HEK293T (cell line): ENCODE measurements around the gene MMP17.

Experiments used
- FOXM1 ChIP-seq: fragments of 450-650 bp; IDR thresholded peaks from 2 replicates; pipeline ENCODE4 v1.6.1; 2017; ENCODE audit warnings: mild to moderate bottlenecking, borderline replicate concordance
- HDGF ChIP-seq: fragments of 450-650 bp; IDR thresholded peaks from 2 replicates; pipeline ENCODE4 v1.6.1; 2017; ENCODE audit warnings: antibody characterized with exemption, borderline replicate concordance

- TF ChIP-seq FOXM1 = no peak
- TF ChIP-seq HDGF = no peak
Observed at GRCh38 chr12:131850856-131851559, 22.8 kb downstream of the MMP17 start.
